ENCODE measurements around the gene FAM13A.
"Not testable (repeated sequence)": the region's sequence is repeated elsewhere in the genome, so short reads cannot be mapped to it uniquely, and the experiment has no call there.

Gene FAM13A

GRCh38 chr4:89056953-89057398 lies at the start of gene FAM13A:
TSS of gene FAM13A (minus strand) at chr4:89057185. CDS start at chr4:89056964, 221 bp downstream.
- no peak for DNase-seq (ENCODE audit: low read depth in 2 of 2)

DNA sequence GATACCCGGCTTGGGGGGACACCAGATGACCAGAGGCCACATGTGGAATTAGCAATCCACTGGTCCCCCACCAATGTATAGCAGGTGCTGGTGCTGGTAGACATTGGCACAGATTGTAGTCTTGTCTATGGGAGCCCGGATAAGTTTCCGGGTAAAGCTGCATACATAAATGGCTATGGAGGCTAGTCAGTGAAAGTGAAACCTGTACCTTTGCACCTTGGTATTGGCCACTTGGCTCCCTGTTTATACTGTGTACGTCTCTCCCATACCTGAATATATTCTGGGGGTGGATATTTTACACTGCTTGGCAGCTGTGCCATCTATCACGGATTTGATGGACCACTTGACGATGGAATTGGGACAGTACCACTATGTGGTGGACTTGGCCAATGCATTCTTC lies 48.7 kb upstream of the FAM13A start:
- no peak for DNase-seq (ENCODE audit: low read depth in 2 of 2)

DNA sequence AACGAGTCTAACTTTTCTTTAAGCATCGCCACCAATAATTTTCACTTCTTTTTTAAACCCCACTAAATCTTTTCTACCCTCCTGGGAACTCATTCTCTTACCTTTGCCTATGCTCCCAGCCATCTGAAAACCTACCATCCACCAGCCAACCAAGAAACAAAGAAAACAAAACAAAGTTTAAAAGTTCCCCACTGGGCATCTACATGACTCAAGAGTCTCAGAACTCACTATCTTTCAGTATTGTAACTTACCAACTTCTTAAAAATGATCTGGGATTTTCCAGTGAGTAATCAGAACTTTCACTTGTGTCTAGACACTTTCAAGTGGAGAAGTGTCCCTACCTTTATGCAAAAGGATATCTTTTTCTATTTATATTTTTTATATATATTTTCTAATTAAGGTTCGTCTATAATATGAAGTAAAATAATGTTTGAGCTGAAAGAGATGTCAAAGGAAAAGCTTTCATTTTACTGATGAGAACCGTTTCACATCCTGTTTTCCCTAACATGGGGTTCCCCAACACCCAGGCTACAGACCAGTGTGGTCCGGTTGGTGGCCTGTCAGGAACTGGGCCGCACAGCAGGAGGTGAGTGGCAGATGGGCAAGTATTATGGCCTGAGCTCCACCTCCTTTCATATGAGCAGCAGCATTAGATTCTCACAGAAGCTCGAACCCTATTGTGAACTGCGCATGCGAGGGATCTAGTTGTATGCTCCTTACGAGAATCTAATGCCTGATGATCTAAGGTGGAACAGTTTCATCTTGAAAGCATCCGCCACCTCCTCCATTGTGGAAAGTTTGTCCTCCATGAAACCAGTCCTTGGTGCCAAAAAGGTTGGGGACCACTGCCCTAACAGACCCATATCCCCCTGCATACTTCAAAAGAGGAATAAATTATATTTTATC lies 44.5 kb upstream of the FAM13A start:
- DNase-seq (ENCODE audit: low read depth in 2 of 2) = no peak

GRCh38 chr4:89100853-89101252 lies 43.9 kb upstream of the FAM13A start:
- DNase-seq (ENCODE audit: low read depth in 2 of 2) = no peak

DNA sequence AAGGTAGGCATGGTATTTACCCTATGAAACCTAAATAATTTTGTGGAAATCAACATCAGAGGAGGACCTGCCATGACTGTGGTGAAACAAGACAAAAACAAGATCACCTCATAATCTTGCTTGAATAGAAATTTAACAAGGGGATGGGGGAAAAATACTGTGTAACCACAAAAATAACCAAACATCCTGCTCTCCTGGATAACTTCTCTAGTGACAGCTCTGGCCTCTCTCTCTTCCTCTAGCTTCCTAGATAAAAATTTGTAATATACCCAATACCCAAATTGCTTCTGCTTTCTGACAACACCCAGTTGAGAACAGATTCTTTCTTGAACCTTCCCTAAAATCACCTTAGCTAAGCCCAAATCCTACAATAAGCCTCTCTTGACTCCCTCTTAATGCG lies 42.5 kb upstream of the FAM13A start:
- DNase-seq (ENCODE audit: low read depth in 2 of 2) = no peak

GRCh38 chr4:89099034-89099433 lies 42.0 kb upstream of the FAM13A start:
- no peak for DNase-seq (ENCODE audit: low read depth in 2 of 2)

DNA sequence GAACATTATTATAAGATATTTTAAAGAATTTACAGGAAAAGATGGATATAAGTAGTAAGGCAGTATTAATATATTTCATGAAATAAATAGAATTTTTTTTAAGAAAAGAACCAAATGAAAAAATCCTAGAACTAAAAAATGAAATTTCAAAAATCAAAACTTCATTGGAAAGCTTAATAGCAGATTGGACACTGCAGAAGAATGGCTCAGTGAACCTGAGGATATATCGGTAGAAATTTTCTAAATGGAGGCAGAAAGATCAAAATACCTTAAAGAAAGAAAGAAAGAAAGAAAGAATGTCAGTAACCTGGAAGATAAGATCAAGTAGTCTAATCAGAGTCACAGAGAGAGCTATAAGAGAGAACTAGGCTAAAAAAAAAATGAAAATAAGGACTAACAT lies 21.3 kb upstream of the FAM13A start:
- DNase-seq (ENCODE audit: low read depth in 2 of 2) = no peak

DNA sequence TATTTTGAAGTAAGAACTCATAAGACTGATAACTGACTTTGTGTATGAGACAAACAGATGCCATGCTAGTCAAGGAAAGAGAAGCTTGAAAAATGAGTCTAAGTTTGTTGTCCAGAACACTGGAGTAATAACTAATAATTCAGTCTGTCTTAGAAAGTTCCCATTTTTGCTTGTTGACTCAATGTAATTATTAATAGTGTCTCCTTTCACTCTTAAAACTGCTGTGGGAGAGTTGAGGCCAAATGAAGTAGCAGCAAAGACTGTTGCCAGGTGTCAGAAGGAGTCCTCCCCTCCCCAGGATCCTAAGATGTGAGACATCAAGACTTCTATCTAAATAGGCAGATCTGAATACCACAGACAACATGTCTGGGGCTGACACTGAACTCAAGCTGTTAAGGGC lies 20.8 kb upstream of the FAM13A start:
- no peak for DNase-seq (ENCODE audit: low read depth in 2 of 2)

DNA sequence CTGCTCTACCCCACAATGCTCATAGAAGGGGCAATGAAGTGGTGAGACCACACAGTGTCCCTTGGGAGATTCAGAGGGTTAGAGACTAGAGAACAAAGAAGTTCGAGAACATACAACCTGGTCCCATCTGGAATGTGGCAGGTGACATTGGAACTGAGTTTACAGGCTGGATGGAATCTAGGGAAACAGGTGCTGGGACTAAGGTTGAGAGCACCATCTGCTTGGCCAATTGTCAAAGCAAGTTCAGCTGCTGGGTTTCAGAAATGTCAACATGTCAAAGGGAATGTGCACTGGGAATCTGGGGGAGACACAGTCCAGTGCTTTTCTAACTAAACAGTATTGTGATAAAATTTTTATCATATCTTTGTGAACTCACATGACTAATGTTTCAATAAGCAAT lies 15.9 kb upstream of the FAM13A start:
- DNase-seq (ENCODE audit: low read depth in 2 of 2) = no peak

- DNase-seq (ENCODE audit: low read depth in 2 of 2) = no peak
Measured at GRCh38 chr4:89071311-89071710, 14.3 kb upstream of the FAM13A start.

GRCh38 chr4:89070041-89070440 lies 13.1 kb upstream of the FAM13A start:
- DNase-seq (ENCODE audit: low read depth in 2 of 2) = no peak

- no peak for DNase-seq (ENCODE audit: low read depth in 2 of 2)
Measured at GRCh38 chr4:89069481-89069880, 12.5 kb upstream of the FAM13A start.

- DNase-seq (ENCODE audit: low read depth in 2 of 2) = no peak
Measured at GRCh38 chr4:89067417-89067816, 10.4 kb upstream of the FAM13A start.

- no peak for DNase-seq (ENCODE audit: low read depth in 2 of 2)
Measured at GRCh38 chr4:89064848-89065247, 7.9 kb upstream of the FAM13A start.

DNA sequence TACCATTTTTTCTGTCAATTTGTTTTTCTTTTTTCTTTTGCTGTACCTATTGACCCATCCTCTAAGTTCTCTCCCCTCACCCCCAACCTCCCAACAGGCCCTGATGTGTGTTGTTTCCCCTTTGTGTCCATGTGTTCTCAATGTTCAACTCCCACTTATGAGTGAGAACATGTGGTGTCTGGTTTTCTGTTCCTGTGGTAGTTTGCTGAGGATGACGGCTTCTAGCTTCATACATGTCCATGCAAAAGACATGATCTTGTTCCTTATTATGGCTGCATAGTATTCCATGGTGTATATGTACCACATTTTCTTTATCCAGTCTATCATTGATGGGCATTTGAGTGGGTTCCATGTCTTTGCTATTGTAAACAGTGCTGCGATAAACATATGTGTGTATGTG lies 859 bp upstream of the FAM13A start:
- DNase-seq (ENCODE audit: low read depth in 2 of 2) = not testable (repeated sequence)

- DNase-seq (ENCODE audit: low read depth in 2 of 2) = no peak
Measured at GRCh38 chr4:89056292-89056952, 563 bp downstream of the FAM13A start.

- no peak for DNase-seq (ENCODE audit: low read depth in 2 of 2)
Measured at GRCh38 chr4:89055157-89056080, 1.6 kb downstream of the FAM13A start.

DNA sequence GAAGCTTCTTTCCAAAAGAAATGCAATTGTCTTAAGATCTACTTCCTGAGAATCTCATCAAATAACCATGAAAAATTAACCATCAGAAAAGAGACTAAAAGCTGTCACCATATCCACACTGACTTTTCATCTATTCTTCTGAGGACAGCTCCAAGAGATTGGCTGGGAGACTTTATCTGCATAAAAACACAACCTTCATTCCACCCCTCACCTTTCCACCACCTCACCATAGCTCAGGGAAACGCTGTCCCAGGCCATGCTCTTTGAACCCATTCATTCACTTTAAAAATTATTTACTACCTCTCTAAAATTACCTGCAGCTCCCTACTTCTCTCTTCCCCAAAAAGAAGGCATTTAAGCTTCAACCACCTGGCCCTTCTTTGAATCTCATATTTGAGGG lies 2.4 kb downstream of the FAM13A start:
- DNase-seq (ENCODE audit: low read depth in 2 of 2) = no peak

- no peak for DNase-seq (ENCODE audit: low read depth in 2 of 2)
Measured at GRCh38 chr4:89049853-89050252, 7.1 kb downstream of the FAM13A start.

GRCh38 chr4:89048906-89049601 lies 7.9 kb downstream of the FAM13A start:
- DNase-seq (ENCODE audit: low read depth in 2 of 2) = no peak

GRCh38 chr4:89044147-89044900 lies 12.7 kb downstream of the FAM13A start:
- no peak for DNase-seq (ENCODE audit: low read depth in 2 of 2)

Measured in stimulated activated CD4-positive, alpha-beta T cell treated with anti-CD3 and anti-CD28 coated beads, Interleukin-1b, Interleukin-23, amount 100 ng/mL, for 1 hour (primary cell).